ENCODE data around the gene GP1BA. TPM values are rescaled to one million over a fixed set of nuclear protein-coding genes. Genes with fewer than 3 reads are reported as not detected.

Gene GP1BA
- total and polyA plus RNA-seq, 10 of the 15 experiments (the other 5 are each of a cell fraction or from before 2014, with no cell fraction given) = 0.04 to 0.67 (median 0.28) TPM; not detected in 1

DNA sequence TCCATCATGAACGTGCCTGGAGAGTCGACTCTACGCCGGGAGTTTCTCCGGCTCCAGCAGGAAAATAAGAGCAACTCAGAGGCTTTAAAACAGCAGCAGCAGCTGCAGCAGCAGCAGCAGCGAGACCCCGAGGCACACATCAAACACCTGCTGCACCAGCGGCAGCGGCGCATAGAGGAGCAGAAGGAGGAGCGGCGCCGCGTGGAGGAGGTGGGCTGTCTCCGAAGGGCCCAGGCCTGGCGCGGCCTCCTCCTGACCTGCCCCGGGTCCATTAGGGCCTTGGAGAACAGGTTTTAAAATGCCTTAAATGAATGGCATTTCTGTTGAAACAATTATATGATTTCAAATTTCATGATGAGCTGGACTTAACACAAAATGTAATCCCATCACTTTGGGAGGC is 44.5 kb upstream of the GP1BA start:
- WGBS (ENCODE audit: insufficient coverage, insufficient replicate concordance, low lambda C conversion rate, missing lambda C conversion rate) = over 99% methylated on average over 18 of the region's 18 CpGs
- H3K9ac ChIP-seq (ENCODE audit: control insufficient read depth, insufficient read depth, low read length) = no peak overlapping the region
- ChIA-PET RAD21 (ENCODE audit: unreplicated experiment) (interaction anchor here (4.0 kb wide), 1 partner anchor 178 kb away, joined by 13 read pairs; the partner anchor contains the start of gene ARRB2), CTCF (interaction anchor here (1.0 to 3.7 kb wide), 5 partner anchors 11 to 320 kb away, joined by 3 to 17 read pairs (median 5); partner anchors contain the start of genes ARRB2 and C17orf107), POLR2A (no interaction called here), SMC1A (ENCODE audit: uncharacterized antibody, unreplicated experiment) (interaction anchor here (1.5 kb wide), 1 partner anchor 98 kb away, joined by 4 read pairs; no protein-coding TSS in a partner anchor)
- H3K27ac ChIP-seq (ENCODE audit: control insufficient read depth, insufficient read depth) = no peak overlapping the region
- H2AFZ ChIP-seq (ENCODE audit: control insufficient read depth, low read depth, low read length) = no peak overlapping the region
- BruUV-seq (replicated peaks) = no TSS peak
- H4K20me1 ChIP-seq (ENCODE audit: control insufficient read depth, insufficient read depth) = peaks cover 2% of the 10 kb centered on the region; the same call in 1 of the 2 replicates
- peaks cover 10 to 20% of the 10 kb centered on the region in 2 experiments; a peak in 3 of 4 replicates for H3K36me3 ChIP-seq (ENCODE audit: control insufficient read depth in 2 of 2, insufficient read depth in 2 of 2, low read length in 1 of 2)
- ATAC-seq (no peak), FAIRE-seq (no peak), DNase-seq (ENCODE audit: low read depth, low spot score) (no peak)
- H3K4me1 ChIP-seq (ENCODE audit: control insufficient read depth, insufficient read depth, low read length) = no peaks in the 10 kb centered on the region
- no peaks in the 10 kb centered on the region for H3K9me3 ChIP-seq (replicated peaks; ENCODE audit: control insufficient read depth, insufficient read depth, low read length)
- H3K4me3 ChIP-seq = no peak overlapping the region
- no peaks in the 10 kb centered on the region for H3K27me3 ChIP-seq (replicated peaks in 1 of 2; ENCODE audit: control insufficient read depth in 2 of 2, insufficient read depth in 2 of 2, low read length in 1 of 2)
- intact Hi-C loops (cut with micrococcal nuclease; ENCODE audit: unreplicated experiment) (loop anchor here (10.0 kb wide), 1 partner anchor 463 kb away; no protein-coding TSS in a partner anchor), in situ Hi-C loops (cut with MboI) (no loop called here)
- no peak overlapping the region for H3K4me2 ChIP-seq (ENCODE audit: control insufficient read depth, insufficient read depth)
- no peaks in the 10 kb centered on the region for H3K79me2 ChIP-seq (ENCODE audit: control insufficient read depth, insufficient read depth, low read length)
- TF ChIP-seq, protein P1, sequence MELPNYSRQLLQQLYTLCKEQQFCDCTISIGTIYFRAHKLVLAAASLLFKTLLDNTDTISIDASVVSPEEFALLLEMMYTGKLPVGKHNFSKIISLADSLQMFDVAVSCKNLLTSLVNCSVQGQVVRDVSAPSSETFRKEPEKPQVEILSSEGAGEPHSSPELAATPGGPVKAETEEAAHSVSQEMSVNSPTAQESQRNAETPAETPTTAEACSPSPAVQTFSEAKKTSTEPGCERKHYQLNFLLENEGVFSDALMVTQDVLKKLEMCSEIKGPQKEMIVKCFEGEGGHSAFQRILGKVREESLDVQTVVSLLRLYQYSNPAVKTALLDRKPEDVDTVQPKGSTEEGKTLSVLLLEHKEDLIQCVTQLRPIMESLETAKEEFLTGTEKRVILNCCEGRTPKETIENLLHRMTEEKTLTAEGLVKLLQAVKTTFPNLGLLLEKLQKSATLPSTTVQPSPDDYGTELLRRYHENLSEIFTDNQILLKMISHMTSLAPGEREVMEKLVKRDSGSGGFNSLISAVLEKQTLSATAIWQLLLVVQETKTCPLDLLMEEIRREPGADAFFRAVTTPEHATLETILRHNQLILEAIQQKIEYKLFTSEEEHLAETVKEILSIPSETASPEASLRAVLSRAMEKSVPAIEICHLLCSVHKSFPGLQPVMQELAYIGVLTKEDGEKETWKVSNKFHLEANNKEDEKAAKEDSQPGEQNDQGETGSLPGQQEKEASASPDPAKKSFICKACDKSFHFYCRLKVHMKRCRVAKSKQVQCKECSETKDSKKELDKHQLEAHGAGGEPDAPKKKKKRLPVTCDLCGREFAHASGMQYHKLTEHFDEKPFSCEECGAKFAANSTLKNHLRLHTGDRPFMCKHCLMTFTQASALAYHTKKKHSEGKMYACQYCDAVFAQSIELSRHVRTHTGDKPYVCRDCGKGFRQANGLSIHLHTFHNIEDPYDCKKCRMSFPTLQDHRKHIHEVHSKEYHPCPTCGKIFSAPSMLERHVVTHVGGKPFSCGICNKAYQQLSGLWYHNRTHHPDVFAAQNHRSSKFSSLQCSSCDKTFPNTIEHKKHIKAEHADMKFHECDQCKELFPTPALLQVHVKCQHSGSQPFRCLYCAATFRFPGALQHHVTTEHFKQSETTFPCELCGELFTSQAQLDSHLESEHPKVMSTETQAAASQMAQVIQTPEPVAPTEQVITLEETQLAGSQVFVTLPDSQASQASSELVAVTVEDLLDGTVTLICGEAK (IDR thresholded peaks at IDR 0.05; ENCODE audit: borderline replicate concordance) = no peak
- no peak for TF ChIP-seq ZNF384 (IDR thresholded peaks at IDR 0.05; ENCODE audit: borderline replicate concordance, low read depth, low read length)
- no peak for TF ChIP-seq SMC3 (IDR thresholded peaks at IDR 0.05; ENCODE audit: borderline replicate concordance, low read length)
- TF ChIP-seq, protein P2, sequence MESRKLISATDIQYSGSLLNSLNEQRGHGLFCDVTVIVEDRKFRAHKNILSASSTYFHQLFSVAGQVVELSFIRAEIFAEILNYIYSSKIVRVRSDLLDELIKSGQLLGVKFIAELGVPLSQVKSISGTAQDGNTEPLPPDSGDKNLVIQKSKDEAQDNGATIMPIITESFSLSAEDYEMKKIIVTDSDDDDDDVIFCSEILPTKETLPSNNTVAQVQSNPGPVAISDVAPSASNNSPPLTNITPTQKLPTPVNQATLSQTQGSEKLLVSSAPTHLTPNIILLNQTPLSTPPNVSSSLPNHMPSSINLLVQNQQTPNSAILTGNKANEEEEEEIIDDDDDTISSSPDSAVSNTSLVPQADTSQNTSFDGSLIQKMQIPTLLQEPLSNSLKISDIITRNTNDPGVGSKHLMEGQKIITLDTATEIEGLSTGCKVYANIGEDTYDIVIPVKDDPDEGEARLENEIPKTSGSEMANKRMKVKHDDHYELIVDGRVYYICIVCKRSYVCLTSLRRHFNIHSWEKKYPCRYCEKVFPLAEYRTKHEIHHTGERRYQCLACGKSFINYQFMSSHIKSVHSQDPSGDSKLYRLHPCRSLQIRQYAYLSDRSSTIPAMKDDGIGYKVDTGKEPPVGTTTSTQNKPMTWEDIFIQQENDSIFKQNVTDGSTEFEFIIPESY (IDR thresholded peaks at IDR 0.05) = no peak
- no peak for TF ChIP-seq YY1 (IDR thresholded peaks at IDR 0.05; ENCODE audit: low read depth, low read length)
- TF ChIP-seq ZZZ3 (IDR thresholded peaks at IDR 0.05; ENCODE audit: control insufficient read depth, insufficient read length, low read depth) = no peak
- no peak for TF ChIP-seq TCF3 (IDR thresholded peaks at IDR 0.05; ENCODE audit: borderline replicate concordance, insufficient read depth, low read depth, low read length)
- TF ChIP-seq, protein P3, sequence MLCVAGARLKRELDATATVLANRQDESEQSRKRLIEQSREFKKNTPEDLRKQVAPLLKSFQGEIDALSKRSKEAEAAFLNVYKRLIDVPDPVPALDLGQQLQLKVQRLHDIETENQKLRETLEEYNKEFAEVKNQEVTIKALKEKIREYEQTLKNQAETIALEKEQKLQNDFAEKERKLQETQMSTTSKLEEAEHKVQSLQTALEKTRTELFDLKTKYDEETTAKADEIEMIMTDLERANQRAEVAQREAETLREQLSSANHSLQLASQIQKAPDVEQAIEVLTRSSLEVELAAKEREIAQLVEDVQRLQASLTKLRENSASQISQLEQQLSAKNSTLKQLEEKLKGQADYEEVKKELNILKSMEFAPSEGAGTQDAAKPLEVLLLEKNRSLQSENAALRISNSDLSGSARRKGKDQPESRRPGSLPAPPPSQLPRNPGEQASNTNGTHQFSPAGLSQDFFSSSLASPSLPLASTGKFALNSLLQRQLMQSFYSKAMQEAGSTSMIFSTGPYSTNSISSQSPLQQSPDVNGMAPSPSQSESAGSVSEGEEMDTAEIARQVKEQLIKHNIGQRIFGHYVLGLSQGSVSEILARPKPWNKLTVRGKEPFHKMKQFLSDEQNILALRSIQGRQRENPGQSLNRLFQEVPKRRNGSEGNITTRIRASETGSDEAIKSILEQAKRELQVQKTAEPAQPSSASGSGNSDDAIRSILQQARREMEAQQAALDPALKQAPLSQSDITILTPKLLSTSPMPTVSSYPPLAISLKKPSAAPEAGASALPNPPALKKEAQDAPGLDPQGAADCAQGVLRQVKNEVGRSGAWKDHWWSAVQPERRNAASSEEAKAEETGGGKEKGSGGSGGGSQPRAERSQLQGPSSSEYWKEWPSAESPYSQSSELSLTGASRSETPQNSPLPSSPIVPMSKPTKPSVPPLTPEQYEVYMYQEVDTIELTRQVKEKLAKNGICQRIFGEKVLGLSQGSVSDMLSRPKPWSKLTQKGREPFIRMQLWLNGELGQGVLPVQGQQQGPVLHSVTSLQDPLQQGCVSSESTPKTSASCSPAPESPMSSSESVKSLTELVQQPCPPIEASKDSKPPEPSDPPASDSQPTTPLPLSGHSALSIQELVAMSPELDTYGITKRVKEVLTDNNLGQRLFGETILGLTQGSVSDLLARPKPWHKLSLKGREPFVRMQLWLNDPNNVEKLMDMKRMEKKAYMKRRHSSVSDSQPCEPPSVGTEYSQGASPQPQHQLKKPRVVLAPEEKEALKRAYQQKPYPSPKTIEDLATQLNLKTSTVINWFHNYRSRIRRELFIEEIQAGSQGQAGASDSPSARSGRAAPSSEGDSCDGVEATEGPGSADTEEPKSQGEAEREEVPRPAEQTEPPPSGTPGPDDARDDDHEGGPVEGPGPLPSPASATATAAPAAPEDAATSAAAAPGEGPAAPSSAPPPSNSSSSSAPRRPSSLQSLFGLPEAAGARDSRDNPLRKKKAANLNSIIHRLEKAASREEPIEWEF (IDR thresholded peaks at IDR 0.05; ENCODE audit: insufficient replicate concordance, low read depth, low read length) = no peak
- TF ChIP-seq HDAC6 (IDR thresholded peaks at IDR 0.05; ENCODE audit: unreplicated experiment) = no peak
- TF ChIP-seq NR2C2 (IDR thresholded peaks at IDR 0.05; ENCODE audit: borderline replicate concordance, control insufficient read depth, insufficient read length, low read depth) = no peak
- TF ChIP-seq HCFC1 (IDR thresholded peaks at IDR 0.05; ENCODE audit: low read length) = no peak
- no peak for TF ChIP-seq TBL1XR1 (IDR thresholded peaks at IDR 0.05; ENCODE audit: low read depth, low read length)
